ENCODE data around the gene SLAMF1.
A peak's percentile ranks its signal among the peaks of the same experiment; 100 is the strongest.
"Not testable (repeated sequence)": the region's sequence is repeated elsewhere in the genome, so short reads cannot be mapped to it uniquely, and the experiment has no call there.

Gene SLAMF1

DNA sequence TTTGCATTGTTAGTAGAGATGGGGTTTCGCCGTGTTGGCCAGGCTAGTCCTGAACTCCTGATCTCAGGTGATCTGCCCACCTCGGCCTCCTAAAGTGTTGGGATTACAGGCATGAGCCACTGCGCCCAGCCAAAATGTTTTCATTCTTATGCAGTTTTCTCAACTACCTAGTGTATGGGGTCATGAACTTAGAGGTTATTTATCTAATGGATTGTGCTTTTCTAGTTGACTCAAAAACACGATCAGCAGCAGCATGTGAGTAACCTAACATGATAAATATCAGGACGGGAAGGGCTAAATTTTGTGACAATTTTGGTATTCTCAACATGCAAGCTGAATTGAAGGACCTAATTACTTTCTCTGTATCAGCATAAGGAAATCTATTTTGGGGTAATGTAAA is 58.4 kb downstream of the SLAMF1 start:
- DNase-seq: no peak

DNA sequence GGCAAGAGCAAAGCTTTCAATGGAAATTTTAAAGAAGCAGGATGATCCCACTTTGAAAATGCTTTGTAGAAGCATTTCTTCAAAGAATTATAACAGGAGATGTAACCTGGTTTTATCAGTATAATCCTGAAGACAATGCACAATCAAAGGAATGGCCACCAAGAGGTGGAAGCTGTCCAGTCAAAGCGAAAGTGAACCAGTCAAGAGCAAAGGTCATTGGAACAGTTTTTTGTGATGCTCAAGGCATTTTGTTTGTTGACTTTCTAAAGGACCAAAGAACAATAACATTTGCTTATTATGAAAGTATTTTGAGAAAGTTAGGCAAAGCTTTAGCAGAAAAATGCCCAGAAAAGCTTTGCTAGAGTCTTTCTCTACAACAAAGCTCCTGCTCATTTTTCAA is 62.1 kb downstream of the SLAMF1 start:
- DNase-seq: no peak

DNA sequence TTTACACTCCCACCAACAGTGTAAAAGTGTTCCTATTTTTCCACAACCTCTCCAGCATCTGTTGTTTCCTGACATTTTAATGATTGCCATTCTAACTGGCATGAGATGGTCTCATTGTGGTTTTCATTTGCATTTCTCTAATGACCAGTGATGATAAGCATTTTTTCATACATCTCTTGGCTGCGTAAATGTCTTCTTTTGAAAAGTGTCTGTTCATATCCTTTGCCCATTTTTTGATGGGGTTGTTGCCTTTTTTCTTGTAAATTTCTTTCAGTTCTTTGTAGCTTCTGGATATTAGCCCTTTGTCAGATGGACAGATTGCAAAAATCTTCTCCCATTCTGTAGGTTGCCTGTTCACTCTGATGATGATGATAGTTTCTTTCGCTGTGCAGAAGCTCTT is 63.9 kb downstream of the SLAMF1 start:
- not testable (repeated sequence) for DNase-seq

DNA sequence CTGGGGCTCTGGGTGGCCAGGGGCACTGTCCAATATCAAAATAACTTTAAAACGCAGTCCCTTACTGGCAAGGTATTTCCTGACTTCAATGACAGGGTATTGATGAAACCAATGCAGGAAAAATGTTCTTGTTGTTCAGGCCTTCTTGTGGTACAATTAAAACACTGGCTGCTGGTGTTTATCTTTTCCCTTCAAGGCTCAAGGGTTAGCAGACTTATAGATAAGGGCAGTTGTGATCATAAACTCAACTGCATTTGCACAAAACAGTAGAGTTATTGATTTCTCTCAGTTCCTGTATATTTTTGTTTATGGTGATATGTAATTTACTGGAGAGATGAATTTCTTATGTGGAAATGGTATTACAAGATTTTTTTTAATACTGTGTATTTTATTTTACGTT is 64.9 kb downstream of the SLAMF1 start:
- no peak for DNase-seq

DNA sequence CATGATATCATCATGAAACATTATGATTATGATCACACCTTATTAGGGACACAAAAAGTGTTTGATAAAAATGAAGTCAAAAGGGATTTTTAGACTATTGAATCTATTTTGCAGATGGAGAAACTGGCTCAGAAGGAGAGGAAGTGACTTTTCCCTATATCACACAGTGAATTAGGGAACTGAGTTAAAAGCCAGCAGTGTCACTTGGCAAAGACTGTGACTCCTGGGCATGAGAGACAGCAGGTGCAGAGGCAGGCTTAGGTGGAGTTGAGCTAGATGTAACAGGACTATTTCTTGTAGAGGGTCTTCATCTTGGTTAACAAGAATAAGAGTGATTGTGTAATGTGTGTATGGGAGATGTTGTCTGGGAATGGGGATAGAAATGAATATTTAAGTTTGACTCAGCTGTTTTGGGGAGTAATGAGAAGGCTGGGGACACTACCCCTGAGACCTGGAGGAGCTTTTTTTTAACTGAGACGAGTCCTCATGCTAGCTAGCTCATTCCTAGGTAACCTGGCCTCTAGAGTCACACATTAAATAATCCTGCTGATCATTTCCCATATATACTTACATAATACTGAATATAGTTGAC is 66.5 kb downstream of the SLAMF1 start:
- DNase-seq: peak; percentile 54 to 82

DNA sequence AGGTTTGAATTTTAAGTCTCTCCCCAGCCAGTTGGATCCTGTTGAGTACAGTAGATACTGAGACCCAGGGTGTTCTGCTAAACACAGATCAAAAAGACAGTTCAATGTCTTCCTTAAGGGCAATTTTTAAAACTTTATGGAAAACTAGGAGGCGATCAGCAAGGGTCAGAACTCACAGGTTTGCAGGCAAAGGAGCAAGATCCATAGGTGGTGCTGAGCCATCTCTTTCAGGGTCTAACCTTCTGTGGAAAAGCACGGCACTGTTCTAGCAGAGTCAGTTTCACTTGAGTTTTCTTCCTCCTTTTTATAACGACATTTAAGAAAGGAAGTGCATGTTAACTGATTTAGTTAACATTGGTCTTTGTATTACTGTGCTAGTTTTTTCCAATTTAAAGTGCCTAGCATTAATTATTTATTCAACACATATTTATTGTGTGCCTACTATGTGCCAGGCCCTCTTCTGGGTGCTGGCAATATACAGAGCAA is 67.6 kb downstream of the SLAMF1 start, which contains the start of gene CD84:
CD84 (minus strand) TSS at position 281 of the 486 bp plus-strand sequence; CDS start at position 222, 59 bp downstream.
- DNase-seq: peak; percentile 66 to 70

DNA sequence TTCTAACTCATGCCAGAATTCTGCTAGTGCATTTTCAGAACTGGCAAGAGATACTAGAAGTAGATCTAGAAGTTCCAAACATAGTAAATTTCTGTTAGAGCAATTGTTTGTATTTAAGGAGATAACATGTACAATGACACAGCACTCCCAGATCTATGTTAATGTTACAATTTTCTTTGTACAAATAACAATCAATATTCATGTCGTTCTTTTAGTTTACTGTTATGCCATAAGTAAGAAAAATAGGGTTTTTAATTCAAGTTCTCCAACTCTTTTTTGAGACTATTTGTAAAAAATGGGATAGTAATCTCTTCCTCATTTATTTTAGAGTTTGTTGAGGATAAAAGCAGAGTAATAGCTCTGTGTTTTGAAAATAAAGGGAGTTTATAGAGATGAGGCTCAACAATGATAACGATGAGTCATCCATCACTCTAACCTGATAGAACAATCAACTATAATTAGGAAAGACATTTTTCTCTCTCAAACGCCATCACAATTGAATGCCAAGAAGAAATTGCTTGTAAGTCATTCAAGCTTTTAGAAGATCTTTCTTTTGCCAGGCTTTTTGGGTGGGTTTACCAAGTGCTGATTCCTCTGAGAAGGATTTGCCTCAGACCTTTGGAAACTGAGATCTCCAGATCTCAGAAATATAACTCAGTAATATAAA is 68.2 kb downstream of the SLAMF1 start:
- peak in 1 of 2 donors; percentile 48 for DNase-seq

DNA sequence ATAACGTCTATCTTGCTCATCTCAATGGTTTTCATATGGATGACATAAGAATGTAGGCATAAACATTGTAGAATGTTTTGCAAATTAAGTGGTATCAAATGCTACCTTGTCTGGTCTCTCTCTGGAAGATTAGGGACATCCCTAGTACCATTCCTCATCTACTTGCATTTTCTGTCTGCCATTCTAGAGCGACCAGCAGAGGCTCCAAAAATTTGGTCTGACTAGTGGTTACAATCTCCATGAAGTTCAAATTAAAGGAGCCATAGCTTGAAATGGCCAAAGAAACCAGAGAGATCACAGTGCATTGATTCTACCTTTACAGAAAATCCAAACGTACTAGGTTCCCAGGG is 68.7 kb downstream of the SLAMF1 start:
- no peak for DNase-seq

DNA sequence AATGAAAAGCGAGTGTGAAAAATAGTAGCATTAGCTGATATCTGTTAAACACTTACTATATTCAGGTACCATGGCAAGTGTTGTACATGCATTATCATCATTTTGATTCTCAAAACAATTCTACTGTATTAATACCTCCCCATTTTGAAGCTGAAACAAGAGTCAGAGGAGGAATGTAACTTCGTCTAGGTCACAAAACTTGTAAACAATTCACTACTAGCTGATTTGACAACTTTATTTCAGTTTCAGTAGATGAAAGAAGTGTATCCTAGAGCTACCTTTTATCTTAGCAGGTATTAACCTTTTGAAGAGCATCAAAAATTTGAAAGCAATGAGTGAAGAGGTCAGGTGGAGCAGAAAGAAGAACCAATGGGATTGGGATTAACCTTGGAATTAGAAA is 69.2 kb downstream of the SLAMF1 start:
- no peak for DNase-seq

DNA sequence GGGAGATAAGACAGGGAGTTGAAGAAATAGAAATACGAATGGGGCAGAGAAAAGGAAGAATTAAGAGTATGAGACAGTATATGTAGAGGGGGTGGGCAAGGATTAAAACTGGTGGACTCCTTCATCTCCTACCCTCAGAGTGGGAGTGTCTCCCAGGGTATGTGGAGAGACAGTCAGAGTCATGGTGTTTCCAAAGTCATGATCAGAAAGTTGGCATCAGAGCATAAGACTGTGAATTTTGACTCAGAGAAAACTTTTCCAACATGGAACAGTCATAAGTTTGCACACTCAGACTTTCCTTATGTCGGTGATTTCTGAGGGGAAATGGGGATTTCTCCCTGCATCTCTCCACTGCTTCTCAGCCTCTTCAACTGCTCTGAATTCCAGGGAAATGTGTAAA is 70.0 kb downstream of the SLAMF1 start:
- DNase-seq: peak; percentile 62 to 92

DNA sequence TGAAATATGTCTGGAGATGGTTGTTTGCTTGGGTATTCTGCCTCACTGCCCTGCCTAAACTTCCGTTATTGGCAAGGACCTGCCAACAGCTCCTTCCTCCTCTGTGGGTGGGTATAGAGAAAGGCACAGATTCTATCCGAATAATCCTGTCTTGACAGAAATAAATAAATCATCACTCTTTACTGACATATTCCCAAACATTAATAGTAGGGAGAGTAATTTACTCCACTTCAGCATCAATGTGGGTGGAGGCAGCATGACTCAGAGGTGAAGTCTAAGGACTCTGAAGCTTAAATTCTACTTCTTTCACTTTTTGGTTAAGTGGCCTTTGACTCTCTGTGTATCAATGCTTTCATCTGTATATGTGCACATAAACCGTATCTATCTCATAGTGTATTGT is 70.5 kb downstream of the SLAMF1 start:
- DNase-seq: peak; percentile 58 to 74

DNA sequence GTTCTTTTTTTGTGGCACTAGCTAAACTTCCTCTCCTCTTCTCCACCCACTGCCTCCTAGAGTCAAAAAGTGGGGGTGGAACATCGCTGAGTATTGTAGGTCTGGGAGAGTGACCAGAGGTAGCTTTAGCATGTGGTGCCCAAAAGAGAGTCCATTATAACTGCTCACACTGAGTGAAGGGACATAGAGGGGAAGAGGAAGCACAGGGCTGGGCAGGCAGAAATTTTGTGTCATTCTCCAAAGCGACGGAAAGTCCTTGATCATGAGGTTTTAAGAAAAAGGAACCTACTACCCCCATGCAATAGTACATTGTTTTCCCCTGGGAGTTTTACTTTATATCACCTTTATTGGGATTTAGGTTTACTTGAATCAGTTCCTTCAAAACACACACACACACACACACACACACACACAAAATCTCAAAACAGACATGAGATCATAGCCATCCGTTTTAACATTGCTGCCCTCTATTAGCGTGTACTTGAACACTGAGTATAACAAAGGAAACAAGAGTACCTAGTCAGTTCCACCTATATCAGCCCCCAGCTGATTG is 71.7 kb downstream of the SLAMF1 start:
- peak; percentile 92 to 100 for DNase-seq

DNA sequence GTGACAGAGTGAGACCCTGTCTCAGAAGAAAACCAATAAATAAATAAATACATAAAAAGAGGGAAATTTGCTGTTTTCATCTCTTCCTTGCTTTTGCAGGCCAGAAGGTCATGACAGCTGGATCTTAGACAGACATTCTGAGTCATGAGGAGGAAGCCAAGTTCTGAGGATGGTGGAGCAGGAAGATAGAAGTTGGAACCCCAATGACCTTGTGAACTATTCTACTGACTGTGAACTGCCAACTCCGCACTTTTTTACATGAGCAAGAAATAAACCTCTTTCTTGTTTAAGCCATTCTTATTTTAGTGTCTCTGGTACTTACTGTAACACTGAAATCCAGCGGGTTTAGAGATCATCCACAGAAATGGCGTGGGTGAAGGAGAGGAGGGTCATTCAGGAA is 76.0 kb downstream of the SLAMF1 start:
- peak; percentile 66 to 68 for DNase-seq

DNA sequence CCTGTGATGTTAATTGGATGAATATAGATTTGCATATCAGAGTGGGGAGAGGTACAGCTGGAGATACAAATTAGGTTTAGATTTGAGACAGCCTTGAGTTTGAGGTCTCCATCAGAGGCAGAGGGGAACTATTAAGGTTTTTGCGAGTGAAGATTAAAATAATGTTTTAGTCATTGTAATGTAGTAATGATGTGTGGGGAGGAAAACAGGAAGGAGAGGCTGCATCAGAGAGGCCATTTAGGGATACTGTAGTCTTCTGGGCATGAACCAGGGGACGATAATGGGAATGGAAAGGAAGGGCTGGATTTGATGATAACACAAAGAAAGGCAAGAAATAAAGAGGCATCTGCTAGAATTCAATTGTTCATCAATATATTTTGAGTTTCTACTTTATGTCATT is 77.0 kb downstream of the SLAMF1 start:
- DNase-seq: peak; percentile 57 to 68

DNA sequence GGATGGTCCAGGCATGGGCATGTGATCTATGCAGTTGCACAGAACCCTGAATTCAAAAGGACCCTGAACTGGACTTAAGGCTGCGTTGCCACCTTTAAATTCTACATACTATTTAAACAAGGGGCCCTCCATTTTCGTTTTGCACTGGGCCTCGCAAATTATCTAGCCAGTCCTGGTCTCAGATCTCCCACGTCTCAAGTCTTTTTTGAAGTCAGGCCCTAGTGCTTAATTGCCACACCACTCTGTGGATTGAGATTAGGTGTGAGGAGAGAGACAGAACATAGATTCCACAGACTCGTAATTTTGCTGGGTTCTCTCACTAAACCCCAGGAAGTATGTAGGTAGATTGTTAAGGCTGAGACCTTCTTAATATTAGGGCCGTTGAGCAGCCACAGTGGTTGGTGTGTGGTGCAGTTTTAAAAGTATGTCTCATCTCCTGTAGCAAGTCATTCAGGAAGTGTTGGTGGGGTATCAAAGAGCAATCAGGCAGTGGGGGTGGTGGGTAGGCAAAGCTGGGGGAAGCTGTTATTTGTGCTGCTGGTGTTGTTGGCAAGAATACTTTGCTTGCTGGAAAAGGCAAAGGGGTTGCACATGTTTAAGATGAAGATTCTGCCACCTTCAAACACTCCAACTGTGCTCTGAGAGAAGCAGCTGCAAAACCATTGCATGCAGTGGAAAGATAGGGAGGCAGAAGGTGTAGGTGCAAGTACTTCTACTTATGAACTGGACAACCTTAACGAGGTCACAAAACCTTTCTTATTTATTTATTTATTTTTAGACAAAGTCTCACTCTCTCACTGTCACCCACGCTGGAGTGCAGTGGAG is 78.8 kb downstream of the SLAMF1 start:
- DNase-seq: peak; percentile 56 to 74

DNA sequence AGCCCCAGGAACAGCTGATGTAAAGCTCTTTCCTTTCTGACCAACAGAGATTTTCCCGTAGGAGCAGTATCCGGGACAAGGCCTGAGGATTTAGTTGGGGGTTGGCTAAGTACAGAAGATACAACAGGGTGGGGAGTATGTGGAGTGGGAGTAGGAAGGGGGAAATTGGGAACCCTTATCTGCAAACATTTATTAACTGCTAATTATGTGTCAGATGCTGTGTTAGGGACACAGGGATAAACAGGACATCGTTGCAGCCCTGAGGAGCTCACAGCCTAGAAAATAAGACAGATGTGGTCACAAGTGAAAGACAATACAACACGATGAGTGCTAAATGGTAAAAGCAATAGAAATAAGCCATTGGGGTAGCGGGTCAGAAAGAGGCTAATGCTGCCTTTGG is 79.5 kb downstream of the SLAMF1 start:
- no peak for DNase-seq

DNA sequence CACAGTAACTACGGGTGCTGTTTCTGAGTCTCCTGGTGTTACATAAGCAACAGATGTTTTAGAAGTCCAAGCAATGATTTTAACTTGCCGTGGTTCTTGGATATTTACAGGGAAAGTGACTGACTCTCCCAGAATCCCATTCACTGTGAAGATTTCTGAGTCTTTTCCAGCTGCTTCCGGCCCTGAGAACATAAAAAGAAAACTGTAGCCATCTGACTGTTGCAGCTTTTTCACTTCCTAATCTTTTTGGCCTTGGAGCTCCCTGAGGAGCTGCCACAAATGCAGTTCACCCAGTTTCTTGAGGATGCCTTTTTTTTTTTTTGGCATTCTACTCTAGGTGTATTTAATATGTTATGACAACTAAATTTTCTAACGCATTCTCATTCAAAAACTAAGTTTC is 81.3 kb downstream of the SLAMF1 start:
- DNase-seq: no peak

DNA sequence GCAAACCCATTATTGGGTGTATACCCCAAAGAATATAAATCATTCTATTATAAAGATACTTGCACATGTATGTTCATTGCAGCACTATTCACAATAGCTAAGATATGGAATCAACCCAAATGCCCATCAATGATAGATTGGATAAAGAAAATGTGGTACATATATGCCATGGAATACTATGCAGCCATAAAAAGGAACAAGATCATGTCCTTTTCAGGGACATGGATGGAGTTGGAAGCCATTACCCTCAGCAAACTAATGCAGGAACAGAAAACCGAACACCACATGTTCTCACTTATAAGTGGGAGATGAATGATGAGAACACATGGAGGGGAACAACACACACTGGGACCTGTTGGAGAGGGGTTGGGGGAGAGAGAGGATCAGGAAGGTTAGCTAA is 83.6 kb downstream of the SLAMF1 start:
- not testable (repeated sequence) for DNase-seq

DNA sequence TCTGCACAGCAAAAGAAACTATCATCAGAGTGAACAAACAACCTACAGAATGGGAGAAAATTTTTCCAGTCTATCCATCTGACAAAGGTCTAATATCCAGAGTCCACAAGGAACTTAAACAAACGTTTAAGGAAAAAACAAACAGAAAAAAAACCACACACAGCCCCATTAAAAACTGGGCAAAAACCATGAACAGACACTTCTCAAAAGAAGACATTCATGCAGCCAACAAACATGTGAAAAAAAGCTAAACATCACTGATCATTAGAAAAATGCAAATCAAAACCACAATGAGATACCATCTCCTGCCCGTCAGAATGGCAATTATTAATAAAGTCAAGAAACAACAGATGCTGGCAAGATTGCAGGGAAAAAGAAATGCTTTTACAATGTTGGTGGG is 84.1 kb downstream of the SLAMF1 start:
- not testable (repeated sequence) for DNase-seq

DNA sequence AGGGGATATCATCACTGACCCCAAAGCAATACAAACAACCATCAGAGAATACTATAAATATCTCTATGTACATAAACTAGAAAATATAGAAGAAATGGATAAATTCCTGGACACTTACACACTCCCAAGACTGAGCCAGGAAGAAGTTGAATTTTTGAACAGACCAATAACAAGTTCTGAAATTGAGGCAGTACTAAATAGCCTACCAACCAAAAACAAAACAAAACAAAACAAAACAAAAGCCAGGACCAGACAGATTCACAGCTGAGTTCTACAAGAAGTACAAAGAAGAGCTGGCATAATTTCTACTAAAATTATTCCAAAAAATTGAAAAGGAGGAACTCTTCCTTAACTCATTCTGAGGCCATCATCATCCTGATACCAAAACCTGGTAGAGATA is 86.0 kb downstream of the SLAMF1 start:
- DNase-seq: no peak

DNA sequence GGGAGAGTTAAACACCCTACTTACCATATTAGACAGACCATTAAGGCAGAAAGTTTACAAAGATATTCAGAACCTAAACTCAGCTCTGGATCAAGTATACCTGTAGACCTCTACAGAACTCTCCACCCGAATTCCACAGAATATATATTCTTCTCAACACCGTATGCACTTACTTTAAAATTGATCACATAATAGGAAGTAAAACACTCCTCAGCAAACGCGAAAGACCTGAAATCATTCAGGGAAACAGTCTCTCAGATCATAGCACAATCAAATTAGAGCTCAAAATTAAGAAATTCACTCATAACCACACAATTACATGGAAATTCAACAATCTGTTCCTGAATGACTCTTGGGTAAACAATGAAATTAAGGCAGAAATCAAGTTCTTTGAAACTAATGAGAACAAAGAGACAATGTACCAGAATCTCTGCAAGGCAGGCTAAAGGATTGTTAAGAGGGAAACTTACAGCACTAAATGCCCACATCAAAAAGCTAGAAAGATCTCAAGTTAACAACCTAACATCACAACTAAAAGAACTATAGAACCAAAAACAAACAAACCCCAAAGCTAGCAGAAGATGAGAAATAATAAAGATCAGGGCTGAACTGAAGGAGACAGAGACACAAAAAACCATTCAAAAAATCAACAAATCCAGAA is 86.7 kb downstream of the SLAMF1 start:
- no peak for DNase-seq

DNA sequence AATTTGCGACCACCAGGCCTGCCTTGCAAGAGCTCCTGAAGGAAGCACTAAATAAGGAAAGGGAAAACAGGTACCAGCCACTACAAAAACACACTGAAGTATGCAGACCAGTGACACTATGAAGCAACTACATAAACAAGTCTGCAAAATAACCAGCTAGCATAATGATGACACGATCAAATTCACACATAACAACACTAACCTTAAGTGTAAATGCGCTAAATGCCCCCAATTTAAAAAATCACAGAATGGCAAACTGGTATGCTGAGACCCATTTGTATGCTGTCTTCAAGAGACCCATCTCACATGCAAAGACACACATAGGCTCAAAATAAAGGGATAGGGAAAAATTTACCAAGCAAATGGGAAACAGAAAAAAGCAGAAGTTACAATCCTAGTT is 87.4 kb downstream of the SLAMF1 start:
- DNase-seq: not testable (repeated sequence)

Data from inflammatory macrophage treated with lipopolysaccharide for 1 hour (primary cell).